Measurements from ENCODE around the gene TMEM14B.

Gene TMEM14B

DNA sequence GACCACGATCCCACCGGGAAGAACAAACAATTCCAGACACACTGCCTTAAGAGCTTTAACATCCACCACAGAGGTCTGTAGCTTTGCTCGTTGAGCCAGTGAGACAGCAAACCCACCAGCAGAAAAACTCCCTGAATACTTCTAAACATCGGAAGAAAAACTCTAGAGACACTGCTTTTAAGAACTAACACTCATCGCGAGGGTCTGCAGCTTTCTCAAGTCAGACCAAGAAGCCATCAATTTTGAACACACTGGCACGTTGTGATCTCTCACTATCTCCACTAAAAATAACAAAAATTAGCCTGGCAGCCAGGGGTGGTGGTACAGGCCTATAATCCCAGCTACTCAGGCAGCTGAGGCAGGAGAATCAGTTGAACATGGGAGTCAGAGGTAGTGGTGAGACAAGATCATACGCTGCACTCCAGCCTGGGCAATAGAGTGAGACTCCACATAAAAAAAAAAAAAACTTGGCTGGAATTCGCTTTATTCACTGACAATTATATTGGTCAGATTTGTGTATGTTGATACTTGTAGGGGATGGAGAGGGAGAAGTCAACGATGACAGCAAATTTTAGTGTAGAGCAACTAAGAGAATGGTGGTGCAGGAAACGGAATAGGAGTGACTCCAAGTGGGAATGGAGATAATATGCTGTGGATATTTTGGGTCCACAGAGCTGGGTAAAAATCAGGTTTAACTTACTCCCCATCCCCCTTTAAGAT, 25.6 kb upstream of the TMEM14B start:
- no peak for DNase-seq (ENCODE audit: low read depth)
- peak overlapping the region; percentile 91 for H3K4me3 ChIP-seq (ENCODE audit: low read length)
- TF ChIP-seq, protein P1, sequence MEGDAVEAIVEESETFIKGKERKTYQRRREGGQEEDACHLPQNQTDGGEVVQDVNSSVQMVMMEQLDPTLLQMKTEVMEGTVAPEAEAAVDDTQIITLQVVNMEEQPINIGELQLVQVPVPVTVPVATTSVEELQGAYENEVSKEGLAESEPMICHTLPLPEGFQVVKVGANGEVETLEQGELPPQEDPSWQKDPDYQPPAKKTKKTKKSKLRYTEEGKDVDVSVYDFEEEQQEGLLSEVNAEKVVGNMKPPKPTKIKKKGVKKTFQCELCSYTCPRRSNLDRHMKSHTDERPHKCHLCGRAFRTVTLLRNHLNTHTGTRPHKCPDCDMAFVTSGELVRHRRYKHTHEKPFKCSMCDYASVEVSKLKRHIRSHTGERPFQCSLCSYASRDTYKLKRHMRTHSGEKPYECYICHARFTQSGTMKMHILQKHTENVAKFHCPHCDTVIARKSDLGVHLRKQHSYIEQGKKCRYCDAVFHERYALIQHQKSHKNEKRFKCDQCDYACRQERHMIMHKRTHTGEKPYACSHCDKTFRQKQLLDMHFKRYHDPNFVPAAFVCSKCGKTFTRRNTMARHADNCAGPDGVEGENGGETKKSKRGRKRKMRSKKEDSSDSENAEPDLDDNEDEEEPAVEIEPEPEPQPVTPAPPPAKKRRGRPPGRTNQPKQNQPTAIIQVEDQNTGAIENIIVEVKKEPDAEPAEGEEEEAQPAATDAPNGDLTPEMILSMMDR (IDR thresholded peaks at IDR 0.05; ENCODE audit: insufficient read depth, low read depth, low read length, missing control alignments) = no peak

DNA sequence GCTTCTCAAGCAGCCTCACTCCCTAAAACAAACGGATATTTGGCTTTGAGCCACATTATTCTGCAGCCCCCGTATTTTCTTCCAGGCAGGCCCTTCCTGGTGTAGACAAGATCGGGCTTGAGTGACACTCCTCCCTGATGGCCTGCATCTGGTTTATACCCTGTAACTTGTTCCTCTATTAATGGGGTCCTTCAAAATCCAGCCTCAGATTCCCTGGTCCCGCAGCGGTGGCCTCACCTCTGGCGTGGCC, 25.1 kb upstream of the TMEM14B start:
- TF ChIP-seq, protein P1 (IDR thresholded peaks at IDR 0.05; ENCODE audit: insufficient read depth, low read depth, low read length, missing control alignments) = no peak
- no peak for DNase-seq (ENCODE audit: low read depth)
- H3K4me3 ChIP-seq (ENCODE audit: low read length) = peak overlapping the region; percentile 91

DNA sequence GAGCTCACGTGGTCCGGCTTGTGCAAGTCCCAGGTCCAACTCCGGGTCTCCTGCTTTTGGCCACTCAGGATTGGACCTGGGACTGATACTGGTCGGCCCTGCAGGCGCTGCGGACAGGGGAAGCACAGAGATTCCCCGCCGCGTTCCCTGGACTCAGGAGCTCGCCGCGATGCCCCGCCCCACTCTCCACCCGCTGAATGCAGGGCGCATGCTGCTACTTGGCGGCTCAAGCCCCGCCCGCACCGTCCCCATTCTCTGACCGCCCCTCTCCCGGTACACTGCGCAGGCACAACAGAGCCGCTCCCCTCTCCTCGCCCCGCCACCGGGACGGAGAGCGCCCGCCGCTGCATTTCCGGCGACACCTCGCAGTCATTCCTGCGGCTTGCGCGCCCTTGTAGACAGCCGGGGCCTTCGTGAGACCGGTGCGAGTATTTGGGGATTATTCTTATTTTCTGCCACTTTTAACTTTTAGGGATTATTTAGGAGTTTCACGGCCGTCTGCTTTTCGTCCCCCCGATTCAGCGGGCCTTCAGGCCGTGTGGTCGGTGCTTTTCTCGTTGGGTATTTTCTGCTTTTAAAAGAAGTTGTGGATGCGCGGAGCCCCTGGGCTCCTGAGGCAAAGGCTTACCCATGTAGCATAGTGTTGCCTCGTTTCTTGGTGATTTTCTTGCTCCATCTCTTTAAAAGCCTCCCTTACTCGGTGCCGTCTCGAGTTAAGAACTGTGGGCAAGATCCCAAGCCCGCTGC, 24.6 kb upstream of the TMEM14B start, which contains the start of gene TMEM14C:
Gene TMEM14C, plus strand, starts transcription at position 251 of the 747 bp plus-strand sequence. CDS start 1,544 bp downstream, outside the sequence.
- TF ChIP-seq, protein P1 (IDR thresholded peaks at IDR 0.05; ENCODE audit: insufficient read depth, low read depth, low read length, missing control alignments) = no peak
- peak; percentile 99 for DNase-seq (ENCODE audit: low read depth)
- H3K4me3 ChIP-seq (ENCODE audit: low read length) = peak within 1 kb of the TSS; percentile 91

DNA sequence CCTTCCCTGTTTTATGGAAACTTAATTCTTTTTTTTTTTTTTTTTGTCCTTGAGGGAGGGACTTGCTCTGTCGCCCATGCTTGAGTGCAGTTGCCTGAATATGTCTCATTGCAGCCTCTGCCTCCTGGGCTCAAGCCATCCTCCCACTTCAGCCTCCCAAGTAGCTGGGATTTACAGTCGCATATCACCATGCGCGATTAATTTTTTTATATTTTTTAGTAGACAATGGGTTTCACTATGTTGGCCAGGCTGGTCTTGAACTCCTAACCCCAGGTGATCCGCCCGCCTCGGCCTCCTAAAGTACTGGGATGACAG, 24.1 kb upstream of the TMEM14B start:
- no peak for DNase-seq (ENCODE audit: low read depth)
- H3K4me3 ChIP-seq (ENCODE audit: low read length) = peak overlapping the region; percentile 91
- TF ChIP-seq, protein P1 (IDR thresholded peaks at IDR 0.05; ENCODE audit: insufficient read depth, low read depth, low read length, missing control alignments) = no peak

DNA sequence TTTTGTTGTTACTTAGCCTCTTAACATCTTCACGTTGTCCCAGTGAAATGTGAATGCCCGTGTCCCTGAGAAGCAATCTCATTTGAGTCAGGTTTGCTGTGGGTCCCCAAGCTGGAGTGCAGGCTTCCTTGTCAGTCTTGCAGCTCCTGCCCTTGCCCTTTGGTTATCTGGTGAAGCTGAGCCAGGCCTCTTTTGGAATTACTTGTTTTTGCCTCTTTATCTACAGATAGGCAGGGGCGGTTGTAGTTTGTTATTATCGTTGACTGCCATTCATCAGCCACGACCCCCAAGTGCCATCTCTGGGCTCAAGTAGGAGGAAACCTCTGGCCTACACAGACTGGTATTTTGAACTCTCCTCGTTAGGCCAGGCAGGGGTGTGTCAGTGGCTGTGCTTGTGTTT, 22.6 kb upstream of the TMEM14B start:
- TF ChIP-seq, protein P1 (IDR thresholded peaks at IDR 0.05; ENCODE audit: insufficient read depth, low read depth, low read length, missing control alignments) = no peak
- no peak overlapping the region for H3K4me3 ChIP-seq (ENCODE audit: low read length)
- no peak for DNase-seq (ENCODE audit: low read depth)

DNA sequence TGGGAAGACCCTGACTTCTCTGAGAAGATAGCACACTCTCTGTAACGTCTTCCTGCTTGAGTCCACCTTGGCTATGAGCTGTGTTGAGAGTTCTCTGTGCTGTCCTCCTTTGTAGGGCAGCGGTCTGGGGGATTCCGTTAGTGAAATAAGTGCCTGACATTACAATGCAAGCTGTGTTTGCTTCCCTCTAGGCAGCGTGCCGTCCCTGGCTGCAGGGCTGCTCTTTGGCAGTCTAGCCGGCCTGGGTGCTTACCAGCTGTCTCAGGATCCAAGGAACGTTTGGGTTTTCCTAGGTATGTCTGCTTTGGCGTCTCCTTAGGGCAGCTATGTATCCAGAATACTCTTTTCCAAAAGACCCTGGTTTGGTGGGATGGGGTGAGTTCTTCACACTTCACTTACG, 21.9 kb upstream of the TMEM14B start:
- DNase-seq (ENCODE audit: low read depth) = no peak
- H3K4me3 ChIP-seq (ENCODE audit: low read length) = no peak overlapping the region
- TF ChIP-seq, protein P1 (IDR thresholded peaks at IDR 0.05; ENCODE audit: insufficient read depth, low read depth, low read length, missing control alignments) = no peak

DNA sequence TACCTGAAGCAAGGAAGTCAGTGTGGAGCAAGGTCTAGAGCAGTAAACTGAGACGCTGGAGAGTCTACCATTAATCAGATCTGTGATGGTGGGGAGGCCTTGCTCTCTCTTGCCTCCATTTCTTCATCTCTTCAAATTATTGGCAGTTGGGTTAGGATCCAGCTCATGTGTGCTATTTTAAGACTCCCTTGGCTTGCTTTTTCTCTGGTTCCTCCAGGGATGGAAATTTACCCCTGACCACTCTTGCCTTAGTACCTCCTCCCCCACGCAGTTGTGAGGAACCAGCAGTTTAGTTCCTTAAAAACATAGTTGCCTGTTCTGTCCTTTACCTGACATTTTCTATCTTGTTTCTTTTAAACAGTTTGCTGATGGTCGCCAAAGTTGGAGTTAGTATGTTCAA, 17.4 kb upstream of the TMEM14B start:
- DNase-seq (ENCODE audit: low read depth) = no peak
- H3K4me3 ChIP-seq (ENCODE audit: low read length) = no peak overlapping the region
- TF ChIP-seq, protein P1 (IDR thresholded peaks at IDR 0.05; ENCODE audit: insufficient read depth, low read depth, low read length, missing control alignments) = no peak

All from epithelial cell of esophagus (primary cell).